Activated naive CD8-positive, alpha-beta T cell treated with anti-CD3 and anti-CD28 coated beads, Interleukin-2, amount 50 U/mL, for 24 hours (primary cell): Measurements from ENCODE around the gene CRIM1.

Experiments used
- ATAC-seq: fragments of 150-1000 bp; cut with Tn5 transposase; one replicate; pipeline ENCODE4 v1.10.0; 2021
- DNase-seq: peaks from one replicate; pipeline ENCODE4 v3.0.0; 2021
- H3K27ac Mint-ChIP-seq: one replicate; pipeline ENCODE4 v1.8.0; 2021; ENCODE audit warnings: mild to moderate bottlenecking, mixed read lengths
- H3K27me3 Mint-ChIP-seq: one replicate; pipeline ENCODE4 v1.8.0; 2021; ENCODE audit warnings: mixed read lengths
- H3K36me3 Mint-ChIP-seq: one replicate; pipeline ENCODE4 v1.8.0; 2021; ENCODE audit warnings: low read depth, mixed read lengths
- H3K4me1 Mint-ChIP-seq: one replicate; pipeline ENCODE4 v1.8.0; 2021; ENCODE audit warnings: mixed read lengths
- H3K4me3 Mint-ChIP-seq: one replicate; pipeline ENCODE4 v1.8.0; 2021; ENCODE audit warnings: mild to moderate bottlenecking, moderate library complexity, mixed read lengths
- H3K9me3 Mint-ChIP-seq: one replicate; pipeline ENCODE4 v1.8.0; 2021; ENCODE audit warnings: mixed read lengths

CRIM1 gene

DNA sequence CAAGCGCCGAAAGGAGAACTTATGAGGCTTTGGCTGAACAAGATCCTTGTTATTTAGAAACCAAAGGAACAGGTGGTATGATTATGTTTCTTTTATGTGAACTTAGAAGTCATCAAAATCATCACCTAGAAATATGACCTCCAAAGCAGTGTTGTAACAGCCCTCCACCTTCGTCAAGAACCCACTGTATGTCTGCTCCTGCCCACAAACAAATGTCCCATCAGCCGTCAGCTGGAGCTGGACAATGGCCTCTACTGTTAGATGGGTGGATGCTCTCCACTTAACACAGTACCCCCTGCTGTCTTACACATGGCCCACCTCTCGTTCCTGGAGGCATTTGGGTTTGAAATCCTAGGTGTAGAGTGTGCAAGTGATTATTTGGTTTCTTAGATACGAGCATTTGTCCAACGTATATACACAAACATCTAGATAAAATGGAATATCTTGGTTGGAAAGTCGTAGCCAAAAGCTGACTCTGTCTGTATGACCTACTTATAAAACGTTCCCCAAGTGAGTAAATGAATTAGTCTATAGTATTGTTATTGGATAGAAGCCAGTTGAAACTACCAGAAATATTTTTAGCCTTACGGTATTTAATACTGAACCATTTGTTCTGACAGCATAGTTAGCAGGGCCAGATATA lies 113.0 kb downstream of the CRIM1 start:
- DNase-seq (no peak), ATAC-seq (no peak)
- no peak overlapping the region for H3K27ac Mint-ChIP-seq
- H3K9me3 Mint-ChIP-seq, result peaks cover 11% of the 10 kb centered on the region
- H3K4me3 Mint-ChIP-seq, result no peak overlapping the region
- no peaks in the 10 kb centered on the region for H3K27me3 Mint-ChIP-seq
- H3K4me1 Mint-ChIP-seq, result no peaks in the 10 kb centered on the region
- H3K36me3 Mint-ChIP-seq, result peaks cover 33% of the 10 kb centered on the region

DNA sequence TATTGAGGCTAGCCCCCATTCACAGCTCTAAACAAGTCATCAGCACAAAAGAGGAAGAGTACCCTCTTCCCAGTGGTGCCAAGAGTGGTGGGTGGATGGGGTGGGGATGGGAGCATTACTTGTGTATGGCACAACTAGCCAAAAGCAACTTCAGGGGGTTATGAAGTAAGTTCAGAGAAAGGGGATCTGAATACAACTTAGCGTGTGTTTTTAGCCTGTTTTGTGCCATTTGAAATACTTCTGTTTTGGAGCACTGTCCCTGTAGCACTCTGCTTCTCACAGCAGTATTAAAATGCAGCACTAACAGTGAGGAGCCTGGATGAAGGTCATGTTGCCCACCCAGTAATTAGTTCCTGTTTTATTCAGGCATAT lies 113.5 kb downstream of the CRIM1 start:
- Mint-ChIP-seq H3K27ac (no peak overlapping the region), H3K4me1 (no peaks in the 10 kb centered on the region), H3K9me3 (peaks cover 15% of the 10 kb centered on the region), H3K36me3 (peaks cover 37% of the 10 kb centered on the region), H3K27me3 (no peaks in the 10 kb centered on the region), H3K4me3 (no peak overlapping the region)
- no peak for DNase-seq
- ATAC-seq, result no peak

GRCh38 chr2:36469710-36470109 lies 114.1 kb downstream of the CRIM1 start:
- Mint-ChIP-seq H3K36me3 (peaks cover 35% of the 10 kb centered on the region), H3K27me3 (no peaks in the 10 kb centered on the region), H3K4me1 (no peaks in the 10 kb centered on the region), H3K9me3 (peaks cover 19% of the 10 kb centered on the region), H3K27ac (no peak overlapping the region), H3K4me3 (no peak overlapping the region)
- ATAC-seq (no peak), DNase-seq (no peak)

- ATAC-seq (no peak), DNase-seq (no peak)
- Mint-ChIP-seq H3K9me3 (peaks cover 43% of the 10 kb centered on the region), H3K27me3 (no peaks in the 10 kb centered on the region), H3K4me3 (no peak overlapping the region), H3K36me3 (peaks cover 58% of the 10 kb centered on the region), H3K4me1 (peaks cover 3% of the 10 kb centered on the region), H3K27ac (no peak overlapping the region)
Observed at GRCh38 chr2:36473230-36473629, 117.7 kb downstream of the CRIM1 start.

GRCh38 chr2:36476411-36476810 lies 120.8 kb downstream of the CRIM1 start:
- no peak for DNase-seq
- ATAC-seq, result no peak

GRCh38 chr2:36477315-36477714 lies 121.7 kb downstream of the CRIM1 start:
- no peak for DNase-seq

More at GRCh38 chr2:36476411-36476810, 120.8 kb downstream of the CRIM1 start:
- Mint-ChIP-seq H3K27ac (no peak overlapping the region), H3K27me3 (no peaks in the 10 kb centered on the region), H3K9me3 (peaks cover 43% of the 10 kb centered on the region), H3K4me1 (peaks cover 3% of the 10 kb centered on the region), H3K4me3 (no peak overlapping the region), H3K36me3 (peaks cover 78% of the 10 kb centered on the region)

DNA sequence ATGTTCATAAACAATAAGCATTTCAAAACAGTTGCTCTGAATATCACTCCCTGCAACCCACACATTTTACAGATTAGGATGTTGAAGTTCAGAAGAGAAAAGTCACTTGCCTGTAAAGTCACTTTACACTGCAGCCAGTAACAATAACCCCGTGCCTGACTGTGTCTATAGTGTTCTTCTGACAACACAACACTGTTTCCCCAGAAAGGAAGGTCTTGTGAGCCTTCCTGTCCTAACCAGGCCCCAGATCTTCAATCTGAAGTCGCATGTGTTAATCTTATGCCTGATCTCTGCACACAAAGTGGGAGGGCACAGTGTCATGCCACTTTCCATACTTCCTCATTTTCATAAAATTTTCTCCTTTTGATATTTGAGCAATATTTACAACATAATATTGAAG lies 122.2 kb downstream of the CRIM1 start:
- ATAC-seq, result no peak
- no peak for DNase-seq
- no peaks in the 10 kb centered on the region for H3K27me3 Mint-ChIP-seq
- no peak overlapping the region for H3K4me3 Mint-ChIP-seq
- peaks cover 36% of the 10 kb centered on the region for H3K9me3 Mint-ChIP-seq
- peaks cover 78% of the 10 kb centered on the region for H3K36me3 Mint-ChIP-seq
- H3K27ac Mint-ChIP-seq, result no peak overlapping the region
- H3K4me1 Mint-ChIP-seq, result peaks cover 3% of the 10 kb centered on the region

More at GRCh38 chr2:36477315-36477714, 121.7 kb downstream of the CRIM1 start:
- Mint-ChIP-seq H3K27me3 (no peaks in the 10 kb centered on the region), H3K9me3 (peaks cover 41% of the 10 kb centered on the region), H3K4me1 (peaks cover 3% of the 10 kb centered on the region), H3K36me3 (peaks cover 81% of the 10 kb centered on the region), H3K4me3 (no peak overlapping the region), H3K27ac (no peak overlapping the region)
- no peak for ATAC-seq

- no peak for DNase-seq
- no peaks in the 10 kb centered on the region for H3K27me3 Mint-ChIP-seq
- H3K27ac Mint-ChIP-seq, result no peak overlapping the region
- no peak for ATAC-seq
- H3K9me3 Mint-ChIP-seq, result peaks cover 32% of the 10 kb centered on the region
- peaks cover 3% of the 10 kb centered on the region for H3K4me1 Mint-ChIP-seq
- H3K4me3 Mint-ChIP-seq, result no peak overlapping the region
- H3K36me3 Mint-ChIP-seq, result peaks cover 76% of the 10 kb centered on the region
Observed at GRCh38 chr2:36478332-36478738, 122.8 kb downstream of the CRIM1 start.

GRCh38 chr2:36478999-36479398 lies 123.4 kb downstream of the CRIM1 start:
- no peak overlapping the region for H3K27ac Mint-ChIP-seq
- ATAC-seq (no peak), DNase-seq (no peak)
- peaks cover 29% of the 10 kb centered on the region for H3K9me3 Mint-ChIP-seq
- no peaks in the 10 kb centered on the region for H3K27me3 Mint-ChIP-seq
- peaks cover 73% of the 10 kb centered on the region for H3K36me3 Mint-ChIP-seq
- peaks cover 3% of the 10 kb centered on the region for H3K4me1 Mint-ChIP-seq
- H3K4me3 Mint-ChIP-seq, result no peak overlapping the region

GRCh38 chr2:36479406-36479805 lies 123.8 kb downstream of the CRIM1 start:
- Mint-ChIP-seq H3K4me1 (peaks cover 3% of the 10 kb centered on the region), H3K36me3 (peaks cover 71% of the 10 kb centered on the region), H3K27me3 (no peaks in the 10 kb centered on the region), H3K27ac (no peak overlapping the region), H3K4me3 (no peak overlapping the region), H3K9me3 (peaks cover 27% of the 10 kb centered on the region)
- DNase-seq, result no peak
- ATAC-seq, result no peak

DNA sequence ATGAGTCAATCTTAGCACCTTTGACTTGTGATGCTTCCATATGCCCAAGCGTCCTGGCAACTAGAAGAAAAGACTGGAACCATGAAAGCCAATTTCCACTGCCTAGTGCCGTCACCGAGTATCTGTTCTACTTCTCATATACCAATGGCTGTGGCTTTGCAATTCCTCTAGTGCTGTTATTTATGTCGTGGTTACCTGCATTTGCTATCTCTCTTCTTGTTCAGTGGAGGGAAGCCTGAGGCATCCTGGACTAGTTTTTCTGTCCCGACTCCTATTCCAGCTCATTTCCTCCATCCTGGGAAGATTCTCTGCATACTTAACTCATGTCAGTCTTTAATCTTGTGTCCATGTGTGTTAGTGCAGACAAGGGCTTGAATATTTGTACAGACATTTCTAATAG lies 124.5 kb downstream of the CRIM1 start:
- Mint-ChIP-seq H3K27me3 (no peaks in the 10 kb centered on the region), H3K4me3 (no peak overlapping the region), H3K27ac (no peak overlapping the region), H3K4me1 (peaks cover 3% of the 10 kb centered on the region), H3K9me3 (peaks cover 21% of the 10 kb centered on the region), H3K36me3 (peaks cover 71% of the 10 kb centered on the region)
- no peak for ATAC-seq
- no peak for DNase-seq

DNA sequence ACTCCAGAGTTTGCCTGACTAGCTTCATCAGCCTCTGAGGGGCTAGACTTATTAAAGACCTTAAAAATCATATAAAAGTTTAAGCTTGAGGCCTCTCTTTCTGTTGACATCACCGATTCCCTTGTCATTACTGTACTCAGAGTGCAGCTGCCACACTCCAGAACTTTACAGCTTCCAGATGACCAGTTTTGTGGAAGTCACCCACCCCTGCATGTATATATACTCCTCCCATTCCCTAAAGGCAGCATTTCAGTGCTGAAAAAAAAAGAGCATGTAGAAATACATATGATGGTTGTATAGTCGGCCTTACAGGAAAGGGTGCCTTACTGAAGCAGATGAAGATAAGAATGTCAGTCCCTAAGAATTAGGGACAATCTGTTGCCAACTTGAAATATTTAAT lies 125.1 kb downstream of the CRIM1 start:
- Mint-ChIP-seq H3K36me3 (peaks cover 65% of the 10 kb centered on the region), H3K27ac (no peak overlapping the region), H3K4me3 (no peak overlapping the region), H3K9me3 (peaks cover 15% of the 10 kb centered on the region), H3K27me3 (no peaks in the 10 kb centered on the region), H3K4me1 (peaks cover 3% of the 10 kb centered on the region)
- no peak for ATAC-seq
- no peak for DNase-seq

DNA sequence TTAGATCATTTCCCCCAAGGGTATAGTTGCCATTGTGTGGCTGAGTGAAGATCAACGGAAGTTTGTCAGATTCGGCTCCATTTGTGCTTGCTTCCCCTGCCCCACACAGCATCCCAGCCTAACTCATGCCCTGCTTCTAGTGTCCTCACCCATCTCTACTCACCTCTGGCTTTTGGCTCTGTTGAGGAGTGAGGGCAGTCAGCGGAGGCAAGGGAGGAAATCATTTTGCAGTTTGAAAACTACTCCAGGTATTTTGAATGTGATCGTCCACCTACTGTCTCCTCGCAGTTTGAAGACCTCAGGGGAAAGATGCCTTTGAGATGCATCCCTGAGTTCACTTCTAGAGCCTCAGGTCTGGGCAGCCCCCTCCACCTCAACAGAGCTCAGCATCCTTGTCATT lies 126.1 kb downstream of the CRIM1 start:
- H3K27ac Mint-ChIP-seq, result no peak overlapping the region
- no peaks in the 10 kb centered on the region for H3K27me3 Mint-ChIP-seq
- H3K4me3 Mint-ChIP-seq, result no peak overlapping the region
- peaks cover 56% of the 10 kb centered on the region for H3K36me3 Mint-ChIP-seq
- DNase-seq (no peak), ATAC-seq (no peak)
- peaks cover 3% of the 10 kb centered on the region for H3K4me1 Mint-ChIP-seq
- H3K9me3 Mint-ChIP-seq, result peaks cover 4% of the 10 kb centered on the region

GRCh38 chr2:36482576-36483214 lies 127.1 kb downstream of the CRIM1 start:
- Mint-ChIP-seq H3K27ac (no peak overlapping the region), H3K36me3 (peaks cover 47% of the 10 kb centered on the region), H3K27me3 (no peaks in the 10 kb centered on the region), H3K4me3 (no peak overlapping the region), H3K4me1 (peaks cover under 1% of the 10 kb centered on the region), H3K9me3 (no peaks in the 10 kb centered on the region)
- DNase-seq, result no peak
- ATAC-seq, result no peak

GRCh38 chr2:36483290-36483689 lies 127.7 kb downstream of the CRIM1 start:
- no peak for ATAC-seq
- H3K27me3 Mint-ChIP-seq, result no peaks in the 10 kb centered on the region
- H3K9me3 Mint-ChIP-seq, result no peaks in the 10 kb centered on the region
- no peak overlapping the region for H3K4me3 Mint-ChIP-seq
- DNase-seq, result no peak
- H3K27ac Mint-ChIP-seq, result no peak overlapping the region
- no peaks in the 10 kb centered on the region for H3K4me1 Mint-ChIP-seq
- peaks cover 42% of the 10 kb centered on the region for H3K36me3 Mint-ChIP-seq
